H9 (cell line): ENCODE measurements around the gene STARD9. TPM values are rescaled to one million over a fixed set of nuclear protein-coding genes. Genes with fewer than 3 reads are reported as not detected.

Source experiments
- DNase-seq: peaks from one replicate; pipeline ENCODE4 v3.0.0-alpha.2; 2017
- H2AFZ ChIP-seq: one replicate; pipeline ENCODE4 v1.6.1; 2013; ENCODE audit warnings: mild to moderate bottlenecking, low read length, control low read depth, moderate library complexity
- H2AK5ac ChIP-seq: 2 replicates; pipeline ENCODE4 v1.6.1; 2013; ENCODE audit warnings: low read length, control low read depth, mixed read lengths; ENCODE audit not compliant: insufficient read length
- H2BK120ac ChIP-seq: one replicate; pipeline ENCODE4 v1.6.1; 2013; ENCODE audit warnings: low read depth, mild to moderate bottlenecking, low read length, control low read depth, inconsistent platforms; ENCODE audit not compliant: poor library complexity, severe bottlenecking
- H2BK12ac ChIP-seq: 2 replicates; pipeline ENCODE4 v1.6.1; 2013; ENCODE audit warnings: low read length, control low read depth, mixed read lengths, low read depth; ENCODE audit not compliant: insufficient read length
- H2BK15ac ChIP-seq: 2 replicates; pipeline ENCODE4 v1.6.1; 2013; ENCODE audit warnings: low read depth, low read length, control low read depth
- H2BK20ac ChIP-seq: one replicate; pipeline ENCODE4 v1.6.1; 2013; ENCODE audit warnings: low read depth, mild to moderate bottlenecking, low read length, control low read depth, inconsistent platforms; ENCODE audit not compliant: poor library complexity, severe bottlenecking
- H2BK5ac ChIP-seq: 2 replicates; pipeline ENCODE4 v1.6.1; 2013; ENCODE audit warnings: low read length, control low read depth, mixed read lengths; ENCODE audit not compliant: insufficient read length
- H3K14ac ChIP-seq: 2 replicates; pipeline ENCODE4 v1.6.1; 2013; ENCODE audit warnings: low read length, control low read depth; ENCODE audit not compliant: insufficient read depth
- H3K18ac ChIP-seq: 2 replicates; pipeline ENCODE4 v1.6.1; 2013; ENCODE audit warnings: low read depth, mild to moderate bottlenecking, mixed read lengths, low read length, control low read depth; ENCODE audit not compliant: insufficient read length
- H3K23ac ChIP-seq: 2 replicates; pipeline ENCODE4 v1.6.1; 2013; ENCODE audit warnings: low read length, control low read depth, mixed read lengths, low read depth; ENCODE audit not compliant: insufficient read length
- H3K23me2 ChIP-seq: 2 replicates; pipeline ENCODE4 v1.6.1; 2013; ENCODE audit warnings: low read depth, mild to moderate bottlenecking, mixed read lengths, low read length, control low read depth; ENCODE audit not compliant: insufficient read length, poor library complexity, severe bottlenecking
- H3K27ac ChIP-seq: 2 replicates; pipeline ENCODE4 v1.5.1; 2013; ENCODE audit warnings: low read length, control low read depth, mixed read lengths, low read depth; ENCODE audit not compliant: insufficient read length
- H3K27me3 ChIP-seq: 2 replicates; pipeline ENCODE4 v1.6.1; 2013; ENCODE audit warnings: low read length, control low read depth, inconsistent platforms; ENCODE audit not compliant: insufficient read depth
- H3K4ac ChIP-seq: 2 replicates; pipeline ENCODE4 v1.6.1; 2013; ENCODE audit warnings: low read depth, mild to moderate bottlenecking, control low read depth, inconsistent platforms, low read length, moderate library complexity
- H3K4me1 ChIP-seq: 2 replicates; pipeline ENCODE4 v1.6.1; 2013; ENCODE audit warnings: low read length, control low read depth, inconsistent platforms; ENCODE audit not compliant: insufficient read depth
- H3K4me2 ChIP-seq: 2 replicates; pipeline ENCODE4 v1.6.1; 2013; ENCODE audit warnings: low read length, control low read depth, mixed read lengths; ENCODE audit not compliant: insufficient read length, insufficient read depth
- H3K56ac ChIP-seq: 2 replicates; pipeline ENCODE4 v1.6.1; 2013; ENCODE audit warnings: low read depth, mild to moderate bottlenecking, mixed read lengths, low read length, control low read depth; ENCODE audit not compliant: insufficient read length
- H3K79me1 ChIP-seq: 2 replicates; pipeline ENCODE4 v1.6.1; 2013; ENCODE audit warnings: low read depth, mild to moderate bottlenecking, moderate library complexity, low read length, control low read depth, inconsistent platforms; ENCODE audit not compliant: insufficient read depth, poor library complexity, severe bottlenecking
- H3K79me2 ChIP-seq: 2 replicates; pipeline ENCODE4 v1.6.1; 2013; ENCODE audit warnings: low read length, control low read depth, inconsistent platforms; ENCODE audit not compliant: insufficient read depth
- H3K9ac ChIP-seq: 2 replicates; pipeline ENCODE4 v1.6.1; 2013; ENCODE audit warnings: low read length, control low read depth, mixed read lengths; ENCODE audit not compliant: insufficient read length; ENCODE audit errors: extremely low read depth
- H3K9me3 ChIP-seq: one replicate; pipeline ENCODE4 v1.6.1; 2013; ENCODE audit warnings: low read depth, low read length, inconsistent platforms; ENCODE audit not compliant: control insufficient read depth
- H3T11ph ChIP-seq: one replicate; pipeline ENCODE4 v1.6.1; 2013; ENCODE audit warnings: mild to moderate bottlenecking, low read length, control low read depth, inconsistent platforms
- H4K20me1 ChIP-seq: one replicate; pipeline ENCODE4 v1.6.1; 2013; ENCODE audit not compliant: control insufficient read depth, insufficient read length, insufficient read depth
- H4K5ac ChIP-seq: 2 replicates; pipeline ENCODE4 v1.6.1; 2013; ENCODE audit warnings: low read depth, mild to moderate bottlenecking, mixed read lengths, low read length, control low read depth; ENCODE audit not compliant: insufficient read length
- H4K8ac ChIP-seq: replicated peaks from 2 replicates; pipeline ENCODE4 v1.6.1; 2013; ENCODE audit warnings: low read length, control low read depth, mixed read lengths, low read depth; ENCODE audit not compliant: insufficient read length
- H4K91ac ChIP-seq: 2 replicates; pipeline ENCODE4 v1.6.1; 2013; ENCODE audit warnings: low read depth, mild to moderate bottlenecking, moderate library complexity, mixed read lengths, low read length, control low read depth; ENCODE audit not compliant: insufficient read length
- H3K27ac Mint-ChIP-seq, 3 experiments: 2 replicates in 2 of 3; 3 replicates in 1 of 3; pipeline ENCODE4 v1.8.0; 2020 to 2021; ENCODE audit warnings: mixed read lengths in 3 of 3, mild to moderate bottlenecking in 1 of 3, moderate library complexity in 1 of 3
- H3K27me3 Mint-ChIP-seq: 2 replicates; pipeline ENCODE4 v1.8.0; 2021; ENCODE audit warnings: low read depth, mild to moderate bottlenecking, moderate library complexity, mixed read lengths
- H3K36me3 Mint-ChIP-seq, 3 experiments: 2 replicates in 2 of 3; 3 replicates in 1 of 3; pipeline ENCODE4 v1.8.0; 2020 to 2021; ENCODE audit warnings: low read depth in 3 of 3, mixed read lengths in 3 of 3; ENCODE audit not compliant: insufficient read depth in 1 of 3
- H3K4me1 Mint-ChIP-seq, 2 experiments: 2 replicates each; pipeline ENCODE4 v1.8.0; 2020; ENCODE audit warnings: mixed read lengths in 2 of 2
- H3K4me3 Mint-ChIP-seq, 2 experiments: 2 replicates in 1 of 2; 3 replicates in 1 of 2; pipeline ENCODE4 v1.8.0; 2020 to 2021; ENCODE audit warnings: mild to moderate bottlenecking in 2 of 2, mixed read lengths in 2 of 2, moderate library complexity in 1 of 2
- H3K9me3 Mint-ChIP-seq, 2 experiments: 2 replicates in 1 of 2; 3 replicates in 1 of 2; pipeline ENCODE4 v1.8.0; 2020; ENCODE audit warnings: mild to moderate bottlenecking in 2 of 2, mixed read lengths in 2 of 2, moderate library complexity in 1 of 2
- WGBS: extraction: QIAGEN DNeasy Blood & Tissue Kit; methylation state at CpG from one replicate; pipeline ENCODE4 v1.1.7; 2013; ENCODE audit warnings: missing lambda C conversion rate, low lambda C conversion rate, mixed read lengths; ENCODE audit not compliant: insufficient read length; ENCODE audit errors: extremely low coverage; 5-methylcytosine and 5-hydroxymethylcytosine counted together
- total RNA-seq: library from RNA; stranded (reverse); gene quantifications from 2 replicates; pipeline ENCODE4 v1.2.1, GENCODE V29; 2021
- TF ChIP-seq, protein P1 (sequence below): fragments of 200-600 bp; sonication (generic); conservative IDR thresholded peaks from 3 replicates; pipeline ENCODE4 v1.8.0; 2021; ENCODE audit warnings: antibody characterized with exemption, mild to moderate bottlenecking

STARD9 gene
- total RNA-seq, 1 experiment from 2014 or later, result 6.9 TPM

DNA sequence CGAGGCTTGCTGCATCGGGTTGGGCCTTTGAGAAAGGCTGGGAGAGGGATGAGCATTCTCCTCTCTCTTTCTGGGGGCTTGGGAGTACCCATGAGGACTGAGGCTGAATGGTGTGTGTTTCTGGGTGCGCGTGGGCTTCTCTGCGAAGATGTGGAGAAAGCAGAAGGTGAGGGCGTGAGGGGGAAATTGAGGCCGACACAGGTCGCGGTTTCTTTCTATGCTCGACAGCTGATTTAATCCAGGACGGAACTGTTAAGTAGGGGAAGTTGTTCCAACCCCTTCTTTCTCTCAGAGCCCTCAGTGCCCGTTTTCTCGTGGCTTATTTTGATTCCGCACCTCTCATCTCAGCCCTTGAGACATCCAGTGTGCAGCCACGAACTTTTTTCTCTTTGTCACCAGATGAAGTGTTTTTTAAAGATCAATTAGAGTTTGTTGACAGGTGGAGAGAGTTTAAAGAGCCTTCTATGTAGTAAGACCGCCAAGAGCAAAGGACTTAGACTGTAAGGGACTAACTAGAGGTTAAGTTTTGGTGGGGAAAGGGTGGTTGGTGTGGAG, 711 bp downstream of the STARD9 start:
- H3K27me3 Mint-ChIP-seq, result peaks cover 59% of the 10 kb centered on the region
- no peak overlapping the region for H2AFZ ChIP-seq

More for the DNA sequence above, 711 bp downstream of the STARD9 start:
- H3K79me2 ChIP-seq, result no peaks in the 10 kb centered on the region
- no peak overlapping the region for H3K4ac ChIP-seq
- peaks cover 7% of the 10 kb centered on the region; the same call in 1 of the 2 replicates for H3K27me3 ChIP-seq
- TF ChIP-seq, protein P1, sequence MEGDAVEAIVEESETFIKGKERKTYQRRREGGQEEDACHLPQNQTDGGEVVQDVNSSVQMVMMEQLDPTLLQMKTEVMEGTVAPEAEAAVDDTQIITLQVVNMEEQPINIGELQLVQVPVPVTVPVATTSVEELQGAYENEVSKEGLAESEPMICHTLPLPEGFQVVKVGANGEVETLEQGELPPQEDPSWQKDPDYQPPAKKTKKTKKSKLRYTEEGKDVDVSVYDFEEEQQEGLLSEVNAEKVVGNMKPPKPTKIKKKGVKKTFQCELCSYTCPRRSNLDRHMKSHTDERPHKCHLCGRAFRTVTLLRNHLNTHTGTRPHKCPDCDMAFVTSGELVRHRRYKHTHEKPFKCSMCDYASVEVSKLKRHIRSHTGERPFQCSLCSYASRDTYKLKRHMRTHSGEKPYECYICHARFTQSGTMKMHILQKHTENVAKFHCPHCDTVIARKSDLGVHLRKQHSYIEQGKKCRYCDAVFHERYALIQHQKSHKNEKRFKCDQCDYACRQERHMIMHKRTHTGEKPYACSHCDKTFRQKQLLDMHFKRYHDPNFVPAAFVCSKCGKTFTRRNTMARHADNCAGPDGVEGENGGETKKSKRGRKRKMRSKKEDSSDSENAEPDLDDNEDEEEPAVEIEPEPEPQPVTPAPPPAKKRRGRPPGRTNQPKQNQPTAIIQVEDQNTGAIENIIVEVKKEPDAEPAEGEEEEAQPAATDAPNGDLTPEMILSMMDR, result no peak
- no peaks in the 10 kb centered on the region for H3K9me3 ChIP-seq
- H3K14ac ChIP-seq, result no peak overlapping the region
- H4K5ac ChIP-seq, result no peak overlapping the region
- Mint-ChIP-seq H3K9me3 (0 out of 5 replicates have a peak, but pooled peaks cover 0 to 2% of the 10 kb centered on the region in 2 experiments), H3K4me1 (peaks cover 15 to 18% of the 10 kb centered on the region in 2 experiments), H3K36me3 (no peaks in the 10 kb centered on the region), H3K4me3 (peak overlapping the region; percentile 91 to 94), H3K27ac (no peak overlapping the region)
- H3K23me2 ChIP-seq, result peaks cover 11% of the 10 kb centered on the region
- no peak overlapping the region for H2BK5ac ChIP-seq
- peak overlapping the region; percentile 36 for H3K9ac ChIP-seq
- peak overlapping the region; percentile 62 for H3K4me2 ChIP-seq
- H3K27ac ChIP-seq, result no peak overlapping the region
- H2BK20ac ChIP-seq, result no peak overlapping the region
- no peak overlapping the region for H2BK12ac ChIP-seq
- WGBS, result no CpG with 5 or more reads among the region's 16 CpGs
- no peak overlapping the region for H3T11ph ChIP-seq
- no peak for DNase-seq
- H3K23ac ChIP-seq, result no peak overlapping the region
- H4K91ac ChIP-seq, result no peak overlapping the region
- no peaks in the 10 kb centered on the region; the same call in 1 of the 2 replicates for H3K4me1 ChIP-seq
- no peak overlapping the region for H2BK15ac ChIP-seq
- H3K56ac ChIP-seq, result no peak overlapping the region
- H2AK5ac ChIP-seq, result no peak overlapping the region
- no peak overlapping the region for H2BK120ac ChIP-seq
- no peak overlapping the region for H4K8ac ChIP-seq
- no peaks in the 10 kb centered on the region for H4K20me1 ChIP-seq
- no peak overlapping the region for H3K18ac ChIP-seq
- no peaks in the 10 kb centered on the region for H3K79me1 ChIP-seq
